ENCODE data around the gene KIZ.

- no peak for TF ChIP-seq CTCF (IDR thresholded peaks at IDR 0.05 in 4 of 5, conservative IDR thresholded peaks at IDR 0.05 in 1 of 5)
- no peak for TF ChIP-seq POLR2A (IDR thresholded peaks at IDR 0.05)
Measured at GRCh38 chr20:21100578-21101452, 25.1 kb upstream of the KIZ start.
